H1 (cell line): ENCODE results near the gene LRCH1. TPM values are rescaled to one million over a fixed set of nuclear protein-coding genes. Genes with fewer than 3 reads are reported as not detected.

ENCODE experiments used
- CTCF ChIA-PET: fragments of 300-600 bp; sonication (Branson Sonifier 250); formaldehyde crosslinking; loops from one replicate; lab custom pipeline; 2021; ENCODE audit not compliant: partially characterized antibody; lab: Charles Lee
- POLR2A ChIA-PET: fragments of 300-600 bp; sonication (Branson Sonifier 250); formaldehyde crosslinking; loops from one replicate; lab custom pipeline; 2021; ENCODE audit warnings: inconsistent platforms; ENCODE audit not compliant: partially characterized antibody; lab: Charles Lee
- DNase-seq, 2 experiments: peaks; one replicate each; pipeline versions ENCODE4 v3.0.0 to v3.0.0-alpha.2; 2010 to 2022; ENCODE audit warnings: low spot score in 2 of 2, low read depth in 1 of 2, mixed read lengths in 1 of 2
- FAIRE-seq: peaks from 2 replicates; lab custom pipeline; 2011; peaks lifted over from hg19 to GRCh38; lab: Jason Lieb, UNC
- H2AFZ ChIP-seq: 2 replicates; pipeline ENCODE4 v1.8.1; 2012; ENCODE audit warnings: low read length, inconsistent platforms
- H2AK5ac ChIP-seq: 2 replicates; pipeline ENCODE4 v1.6.1; 2013; ENCODE audit warnings: low read depth, low read length
- H2BK120ac ChIP-seq: replicated peaks from 2 replicates; pipeline ENCODE3; 2013; ENCODE audit warnings: low read depth, low read length, inconsistent platforms
- H2BK12ac ChIP-seq: 2 replicates; pipeline ENCODE4 v1.6.1; 2013; ENCODE audit warnings: low read depth, low read length
- H2BK15ac ChIP-seq: 2 replicates; pipeline ENCODE4 v1.6.1; 2013; ENCODE audit warnings: low read length
- H2BK20ac ChIP-seq: 2 replicates; pipeline ENCODE4 v1.6.1; 2013; ENCODE audit warnings: low read length
- H2BK5ac ChIP-seq: 2 replicates; pipeline ENCODE4 v1.6.1; 2013; ENCODE audit warnings: low read depth, low read length
- H3K14ac ChIP-seq: 2 replicates; pipeline ENCODE4 v1.6.1; 2013; ENCODE audit warnings: inconsistent platforms; ENCODE audit not compliant: insufficient read length
- H3K18ac ChIP-seq: 2 replicates; pipeline ENCODE4 v1.6.1; 2013; ENCODE audit warnings: low read length; ENCODE audit errors: extremely low read depth
- H3K23ac ChIP-seq: 2 replicates; pipeline ENCODE4 v1.6.1; 2013; ENCODE audit warnings: inconsistent platforms; ENCODE audit not compliant: insufficient read length
- H3K23me2 ChIP-seq: 2 replicates; pipeline ENCODE4 v1.6.1; 2013; ENCODE audit warnings: low read depth, low read length
- H3K27ac ChIP-seq: 2 replicates; pipeline ENCODE4 v1.6.1; 2011; ENCODE audit warnings: low read depth, low read length, inconsistent platforms
- H3K27me3 ChIP-seq, 4 experiments: replicated peaks in 1 of 4; 1 replicate in 1 of 4; 2 replicates in 3 of 4; pipeline versions ENCODE4 v1.6.1 to v1.8.1; 2011 to 2013; ENCODE audit warnings: low read length in 3 of 4, mild to moderate bottlenecking in 3 of 4, inconsistent platforms in 2 of 4, mixed read lengths in 2 of 4, moderate library complexity in 1 of 4; ENCODE audit not compliant: control insufficient read depth in 3 of 4, insufficient read depth in 3 of 4; ENCODE audit errors: extremely low read depth in 1 of 4
- H3K36me3 ChIP-seq, 4 experiments: 2 replicates each; pipeline versions ENCODE4 v1.6.1 to v1.8.1; 2011 to 2013; ENCODE audit warnings: mild to moderate bottlenecking in 4 of 4, low read length in 3 of 4, moderate library complexity in 2 of 4, control low read depth in 1 of 4, inconsistent platforms in 1 of 4; ENCODE audit not compliant: insufficient read depth in 4 of 4, control insufficient read depth in 2 of 4
- H3K4ac ChIP-seq: replicated peaks from 2 replicates; pipeline ENCODE3; 2013; ENCODE audit warnings: low read length, low read depth, mixed read lengths, inconsistent platforms; ENCODE audit not compliant: insufficient read length
- H3K4me1 ChIP-seq, 4 experiments: replicated peaks in 1 of 4; 1 replicate in 1 of 4; 2 replicates in 3 of 4; pipeline versions ENCODE4 v1.6.1 to v1.8.1; 2011 to 2013; ENCODE audit warnings: low read length in 3 of 4, inconsistent platforms in 2 of 4, mixed read lengths in 1 of 4; ENCODE audit not compliant: insufficient read depth in 4 of 4, control insufficient read depth in 3 of 4
- H3K4me2 ChIP-seq, 2 experiments: 2 replicates each; pipeline versions ENCODE4 v1.6.1 to v1.8.1; 2011 to 2013; ENCODE audit warnings: low read depth in 2 of 2, low read length in 2 of 2, control low read depth in 1 of 2, inconsistent platforms in 1 of 2, mild to moderate bottlenecking in 1 of 2; ENCODE audit not compliant: insufficient read depth in 1 of 2
- H3K4me3 ChIP-seq, 4 experiments: fragments of 200-600, 300-600 bp in 1 of 4; sonication (generic), shearing (Covaris generic), sonication (Bioruptor Twin) in 1 of 4; 2 replicates each; pipeline versions ENCODE4 v1.5.1 to v1.8.1; 2011 to 2016; ENCODE audit warnings: low read length in 4 of 4, low read depth in 3 of 4, control low read depth in 2 of 4, inconsistent platforms in 2 of 4, mild to moderate bottlenecking in 2 of 4, mixed read lengths in 1 of 4, moderate library complexity in 1 of 4; ENCODE audit not compliant: insufficient read depth in 2 of 4; ENCODE audit errors: extremely low read depth in 1 of 4
- H3K56ac ChIP-seq: replicated peaks from 2 replicates; pipeline ENCODE3; 2013; ENCODE audit warnings: low read depth, mild to moderate bottlenecking, mixed read lengths, low read length, inconsistent platforms; ENCODE audit not compliant: insufficient read length
- H3K79me1 ChIP-seq: 2 replicates; pipeline ENCODE4 v1.6.1; 2013; ENCODE audit warnings: low read depth, low read length, control low read depth
- H3K79me2 ChIP-seq, 2 experiments: 2 replicates each; pipeline versions ENCODE4 v1.6.1 to v1.8.1; 2012 to 2013; ENCODE audit warnings: low read length in 2 of 2, mild to moderate bottlenecking in 2 of 2, inconsistent platforms in 1 of 2; ENCODE audit not compliant: insufficient read depth in 2 of 2, control insufficient read depth in 1 of 2
- H3K9ac ChIP-seq, 4 experiments: replicated peaks in 1 of 4; 1 replicate in 1 of 4; 2 replicates in 3 of 4; pipeline versions ENCODE4 v1.6.1 to v1.8.1; 2011 to 2013; ENCODE audit warnings: low read depth in 3 of 4, low read length in 3 of 4, control low read depth in 2 of 4, mild to moderate bottlenecking in 2 of 4, moderate library complexity in 2 of 4, inconsistent platforms in 1 of 4; ENCODE audit errors: extremely low read depth in 1 of 4
- H3K9me3 ChIP-seq, 2 experiments: 2 replicates each; pipeline versions ENCODE4 v1.6.1 to v1.8.1; 2012 to 2013; ENCODE audit warnings: mild to moderate bottlenecking in 2 of 2, moderate library complexity in 2 of 2, control low read depth in 1 of 2, inconsistent platforms in 1 of 2, low read depth in 1 of 2, low read length in 1 of 2, mixed read lengths in 1 of 2; ENCODE audit not compliant: insufficient read depth in 2 of 2
- H4K20me1 ChIP-seq, 2 experiments: replicated peaks in 1 of 2; 2 replicates each; pipeline versions ENCODE3 to v1.8.1; 2011 to 2013; ENCODE audit warnings: inconsistent platforms in 2 of 2, low read length in 2 of 2, mild to moderate bottlenecking in 1 of 2; ENCODE audit not compliant: insufficient read depth in 2 of 2, control insufficient read depth in 1 of 2
- H4K5ac ChIP-seq: 2 replicates; pipeline ENCODE4 v1.6.1; 2013; ENCODE audit warnings: low read length, low read depth, mixed read lengths, inconsistent platforms; ENCODE audit not compliant: insufficient read length
- H4K8ac ChIP-seq: 2 replicates; pipeline ENCODE4 v1.8.0; 2013; ENCODE audit warnings: mild to moderate bottlenecking, moderate library complexity, low read length, inconsistent platforms; ENCODE audit not compliant: insufficient read depth; ENCODE audit errors: extremely low read depth
- H4K91ac ChIP-seq: replicated peaks from 2 replicates; pipeline ENCODE3; 2013; ENCODE audit warnings: low read length, mixed read lengths, inconsistent platforms; ENCODE audit not compliant: insufficient read length
- ASH2L ChIP-seq: fragments of 200-600, 300-600 bp; sonication (generic); IDR thresholded peaks from one replicate; pipeline ENCODE4 v1.7.1; 2017; ENCODE audit warnings: low read length
- CEBPB ChIP-seq: IDR thresholded peaks from 2 replicates; pipeline ENCODE4 v1.6.1; 2012; ENCODE audit warnings: low read depth, low read length
- JUN ChIP-seq: IDR thresholded peaks from 2 replicates; pipeline ENCODE4 v1.6.1; 2011; ENCODE audit warnings: low read depth, mild to moderate bottlenecking, improper control_type of control experiment, low read length
- KDM5A ChIP-seq: fragments of 200-600 bp; IDR thresholded peaks from 2 replicates; pipeline ENCODE4 v1.7.1; 2012; ENCODE audit warnings: mild to moderate bottlenecking, low read length, inconsistent platforms, mixed read lengths
- RAD21 ChIP-seq, 2 experiments: IDR thresholded peaks in 1 of 2; conservative IDR thresholded peaks in 1 of 2; 2 replicates each; pipeline ENCODE4 v1.6.1; 2011; ENCODE audit warnings: low read depth in 2 of 2, low read length in 2 of 2, improper control_type of control experiment in 1 of 2, inconsistent platforms in 1 of 2, mild to moderate bottlenecking in 1 of 2, moderate library complexity in 1 of 2
- RNF2 ChIP-seq: fragments of 200-900, 300-1000 bp; sonication (generic); IDR thresholded peaks from 2 replicates; pipeline ENCODE4 v1.7.1; 2016; ENCODE audit warnings: borderline replicate concordance, low read depth, mild to moderate bottlenecking, antibody characterized with exemption, low read length; ENCODE audit not compliant: poor library complexity, severe bottlenecking; ENCODE audit errors: missing control alignments
- SAP30 ChIP-seq: fragments of 300-600 bp; sonication (generic); IDR thresholded peaks from 2 replicates; pipeline ENCODE4 v1.7.1; 2012; ENCODE audit warnings: low read length, moderate library complexity, mild to moderate bottlenecking, inconsistent platforms; ENCODE audit not compliant: insufficient read depth, insufficient replicate concordance
- TAF1 ChIP-seq: IDR thresholded peaks from 2 replicates; pipeline ENCODE4 v1.6.1; 2011; ENCODE audit warnings: mild to moderate bottlenecking, low read depth, low read length
- WGBS, 2 experiments: shearing (Covaris generic) in 1 of 2; methylation state at CpG; one replicate each; pipeline versions ENCODE4 v1.1.6 to v1.1.7; 2013 to 2015; ENCODE audit warnings: low lambda C conversion rate in 2 of 2, mixed read lengths in 2 of 2, inconsistent platforms in 1 of 2, low coverage in 1 of 2, missing lambda C conversion rate in 1 of 2; ENCODE audit not compliant: insufficient replicate concordance in 2 of 2, insufficient coverage in 1 of 2, insufficient read length in 1 of 2; ENCODE audit errors: extremely low coverage in 1 of 2, missing lambda C conversion rate in 1 of 2; 5-methylcytosine and 5-hydroxymethylcytosine counted together
- polyA plus RNA-seq, 7 experiments: library from polyadenylated mRNA; depleted of rRNA in 3 of 7; stranded (reverse) in 5 of 7; unstranded in 2 of 7; fragments of >200 nt in 5 of 7; fragments of 200-250 nt in 2 of 7; gene quantifications; 1 replicate in 5 of 7; 2 replicates in 1 of 7; 4 replicates in 1 of 7; pipeline versions ENCODE4 v1.2.1 to v1.2.3, GENCODE V29; 2011 to 2013; ENCODE audit warnings: missing spikeins in 2 of 7, mixed read lengths in 2 of 7
- total RNA-seq: library from RNA; stranded (reverse); fragmentation: NEBNext Ultra II Directional; extraction: Animal tissue kit (Norgen Biotek cat#: 25700); gene quantifications from 2 replicates; pipeline ENCODE4 v1.2.1, GENCODE V29; 2021

LRCH1 gene
- total and polyA plus RNA-seq, 2 of the 8 experiments (the other 6 are each of a cell fraction or from before 2014, with no cell fraction given): 3.0 to 10.1 TPM

DNA sequence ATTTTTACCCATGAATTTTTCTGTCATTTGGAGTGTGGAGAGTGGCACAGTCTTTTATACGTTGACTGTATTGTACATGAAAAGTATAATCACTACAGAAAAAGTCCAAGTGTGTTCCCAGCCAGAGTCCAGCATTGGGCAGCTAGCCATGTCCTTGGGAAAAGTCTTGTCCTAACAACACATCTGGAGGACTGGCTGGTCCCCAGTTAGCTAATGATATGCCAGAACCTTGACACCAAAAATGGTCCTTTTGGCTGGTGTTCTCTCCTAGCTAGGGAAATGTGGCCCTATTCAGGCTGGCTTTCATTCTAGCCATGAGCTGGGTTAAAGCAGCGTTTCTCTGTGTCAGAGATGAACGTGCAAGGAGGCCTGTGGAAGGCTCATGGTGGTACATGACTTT is 145.0 kb downstream of the LRCH1 start:
- H3K9ac ChIP-seq: no peak overlapping the region
- H3K79me2 ChIP-seq: no peaks in the 10 kb centered on the region
- no peak overlapping the region for H3K4me2 ChIP-seq
- no peak overlapping the region for H2BK15ac ChIP-seq
- H3K23ac ChIP-seq: no peak overlapping the region
- 84% methylated on average over 3 of the region's 3 CpGs; no CpG with 5 or more reads in 1 of the 2 experiments for WGBS, 2 experiments
- H2BK120ac ChIP-seq: no peak overlapping the region
- H3K79me1 ChIP-seq: no peaks in the 10 kb centered on the region
- no peak overlapping the region for H4K8ac ChIP-seq
- no peak overlapping the region for H2AK5ac ChIP-seq
- no peaks in the 10 kb centered on the region for H4K20me1 ChIP-seq
- H3K4me3 ChIP-seq: no peak overlapping the region
- H2BK12ac ChIP-seq: no peak overlapping the region
- DNase-seq: no peak
- H3K27ac ChIP-seq: no peak overlapping the region
- H4K91ac ChIP-seq: no peak overlapping the region
- H3K36me3 ChIP-seq: peaks cover 0 to 13% (median 6%) of the 10 kb centered on the region in 4 experiments; a peak in 6 of 8 replicates
- TF ChIP-seq TAF1 (no peak), RNF2 (no peak), CEBPB (no peak), ASH2L (no peak), SAP30 (no peak), JUN (no peak), KDM5A (no peak), RAD21 (IDR thresholded peaks at IDR 0.05 in 1 of 2, conservative IDR thresholded peaks at IDR 0.05 in 1 of 2; ENCODE audit: low read depth in 2 of 2, low read length in 2 of 2) (no peak)
- H3K14ac ChIP-seq: no peak overlapping the region
- H3K27me3 ChIP-seq: no peaks in the 10 kb centered on the region
- no peak overlapping the region for H2BK5ac ChIP-seq
- H4K5ac ChIP-seq: no peak overlapping the region
- H2AFZ ChIP-seq: no peak overlapping the region
- ChIA-PET CTCF (interaction anchor here (1.0 to 1.6 kb wide), 2 partner anchors 12 to 107 kb away, joined by 3 read pairs; no protein-coding TSS in a partner anchor), POLR2A (no interaction called here)
- H3K9me3 ChIP-seq: no peaks in the 10 kb centered on the region
- H3K23me2 ChIP-seq: no peaks in the 10 kb centered on the region
- no peak for FAIRE-seq
- H2BK20ac ChIP-seq: no peak overlapping the region
- no peaks in the 10 kb centered on the region for H3K4me1 ChIP-seq
- H3K56ac ChIP-seq: no peak overlapping the region
- H3K18ac ChIP-seq: no peak overlapping the region
- H3K4ac ChIP-seq: no peak overlapping the region
